Coronary artery (tissue), 2 donors: ENCODE measurements around the gene ZNF469.
"Not testable (repeated sequence)": the region's sequence is repeated elsewhere in the genome, so short reads cannot be mapped to it uniquely, and the experiment has no call there.

Source experiments
- DNase-seq: peaks from one replicate; pipeline ENCODE4 v3.0.0-alpha.2; 2017; ENCODE audit warnings: low spot score
- H3K27ac ChIP-seq, 2 donors: fragments of 200-600 bp; sonication (generic); one replicate each; pipeline ENCODE4 v1.5.1; 2016 to 2019
- H3K4me3 ChIP-seq: fragments of 200-600 bp; sonication (generic); 2 replicates; pipeline ENCODE4 v1.5.1; 2016; ENCODE audit warnings: mild to moderate bottlenecking, moderate library complexity
- CTCF ChIP-seq: fragments of 200-600 bp; sonication (generic); IDR thresholded peaks from one replicate; pipeline ENCODE4 v1.5.1; 2019; ENCODE audit warnings: antibody characterized with exemption

Gene ZNF469

GRCh38 chr16:88356124-88356726 is 26.5 kb upstream of the ZNF469 start:
- DNase-seq: no peak
- no peak overlapping the region for H3K4me3 ChIP-seq
- no peak overlapping the region for H3K27ac ChIP-seq
- TF ChIP-seq CTCF: no peak

- no peak for TF ChIP-seq CTCF
- DNase-seq: no peak
- no peak overlapping the region for H3K27ac ChIP-seq
- H3K4me3 ChIP-seq: no peak overlapping the region
These were observed 26.0 kb upstream of the ZNF469 start for GRCh38 chr16:88356727-88357199.

- no peak for DNase-seq
- Histone ChIP-seq H3K27ac (no peak overlapping the region), H3K4me3 (no peak overlapping the region)
- TF ChIP-seq CTCF: no peak
These were observed 25.3 kb upstream of the ZNF469 start for GRCh38 chr16:88357317-88358022.

- DNase-seq: no peak
- Histone ChIP-seq H3K4me3 (no peak overlapping the region), H3K27ac (no peak overlapping the region)
- TF ChIP-seq CTCF: no peak
These were observed 24.7 kb upstream of the ZNF469 start for GRCh38 chr16:88358023-88358420.

GRCh38 chr16:88359008-88359407 is 23.8 kb upstream of the ZNF469 start:
- no peak for TF ChIP-seq CTCF
- Histone ChIP-seq H3K27ac (no peak overlapping the region), H3K4me3 (no peak overlapping the region)
- no peak for DNase-seq

GRCh38 chr16:88360401-88360800 is 22.4 kb upstream of the ZNF469 start:
- H3K4me3 ChIP-seq, H3K27ac ChIP-seq, DNase-seq: not testable (repeated sequence)

GRCh38 chr16:88360999-88361398 is 21.8 kb upstream of the ZNF469 start:
- Histone ChIP-seq H3K27ac (no peak overlapping the region), H3K4me3 (no peak overlapping the region)
- TF ChIP-seq CTCF: no peak
- DNase-seq: no peak
